Stimulated activated CD8-positive, alpha-beta memory T cell treated with anti-CD3 and anti-CD28 coated beads, Interleukin-15, amount 100 ng/mL, for 4 hours (primary cell): ENCODE data around the gene USB1.

Experiments
- DNase-seq, 2 donors: peaks; one replicate each; pipeline ENCODE4 v3.0.0-alpha.2; 2020; ENCODE audit warnings: low read depth in 2 of 2

Gene USB1

GRCh38 chr16:58018803-58019202 is 17.6 kb downstream of the USB1 start:
- no peak for DNase-seq

GRCh38 chr16:58019866-58020538 is 18.8 kb downstream of the USB1 start:
- DNase-seq = no peak

GRCh38 chr16:58020628-58021521 is 19.7 kb downstream of the USB1 start:
- no peak for DNase-seq

- DNase-seq = no peak
These were observed 20.7 kb downstream of the USB1 start for GRCh38 chr16:58021661-58022551.

- no peak for DNase-seq
These were observed 21.6 kb downstream of the USB1 start for GRCh38 chr16:58022601-58023371.

GRCh38 chr16:58024486-58025350 is 23.5 kb downstream of the USB1 start:
- DNase-seq = no peak

GRCh38 chr16:58025351-58026138 is 24.3 kb downstream of the USB1 start, which contains the start of gene MMP15:
TSS of gene MMP15 (plus strand) at chr16:58025754. CDS start at chr16:58026351, 597 bp downstream.
- peak; percentile 32 to 46 for DNase-seq

GRCh38 chr16:58026139-58026704 is 25.0 kb downstream of the USB1 start:
- DNase-seq = no peak

- no peak for DNase-seq
These were observed 25.5 kb downstream of the USB1 start for GRCh38 chr16:58026705-58027160.

- DNase-seq = no peak
These were observed 26.1 kb downstream of the USB1 start for GRCh38 chr16:58027161-58027915.

- DNase-seq = no peak
These were observed 26.8 kb downstream of the USB1 start for GRCh38 chr16:58027916-58028455.

- DNase-seq = no peak
These were observed 27.4 kb downstream of the USB1 start for GRCh38 chr16:58028541-58029070.

GRCh38 chr16:58029410-58029809 is 28.2 kb downstream of the USB1 start:
- no peak for DNase-seq

GRCh38 chr16:58030136-58030840 is 29.1 kb downstream of the USB1 start:
- DNase-seq = no peak

- no peak for DNase-seq
These were observed 30.0 kb downstream of the USB1 start for GRCh38 chr16:58031016-58031800.

- no peak for DNase-seq
These were observed 31.6 kb downstream of the USB1 start for GRCh38 chr16:58032710-58033293.
